Stimulated activated CD8-positive, alpha-beta memory T cell treated with anti-CD3 and anti-CD28 coated beads, Interleukin-7, amount 100 ng/mL, for 4 hours (primary cell): Measurements from ENCODE around the gene NOS2.
"Not testable (repeated sequence)": the region's sequence is repeated elsewhere in the genome, so short reads cannot be mapped to it uniquely, and the experiment has no call there.

Experiments used
- DNase-seq, 2 donors: peaks; one replicate each; pipeline ENCODE4 v3.0.0-alpha.2; 2020; ENCODE audit warnings: low read depth in 2 of 2

NOS2 gene

GRCh38 chr17:27800522-27800921 is at the start of gene NOS2:
TSS of gene NOS2 (minus strand) at chr17:27800529. CDS start at chr17:27798809, 1,720 bp downstream.
- no peak for DNase-seq

GRCh38 chr17:27849474-27850185 is 49.3 kb upstream of the NOS2 start:
- DNase-seq, result no peak

GRCh38 chr17:27848931-27849330 is 48.6 kb upstream of the NOS2 start:
- DNase-seq, result no peak

- not testable (repeated sequence) for DNase-seq
Observed at GRCh38 chr17:27846808-27847307, 46.5 kb upstream of the NOS2 start.

GRCh38 chr17:27846042-27846655 is 45.8 kb upstream of the NOS2 start:
- peak; percentile 8 to 16 for DNase-seq

- no peak for DNase-seq
Observed at GRCh38 chr17:27845264-27846041, 45.1 kb upstream of the NOS2 start.

- DNase-seq, result no peak
Observed at GRCh38 chr17:27840688-27841087, 40.4 kb upstream of the NOS2 start.

GRCh38 chr17:27840406-27840678 is 40.0 kb upstream of the NOS2 start:
- not testable (repeated sequence) for DNase-seq

GRCh38 chr17:27839571-27840405 is 39.5 kb upstream of the NOS2 start:
- DNase-seq, result not testable (repeated sequence)

GRCh38 chr17:27838607-27839006 is 38.3 kb upstream of the NOS2 start:
- not testable (repeated sequence) for DNase-seq

- not testable (repeated sequence) for DNase-seq
Observed at GRCh38 chr17:27837769-27838168, 37.4 kb upstream of the NOS2 start.

GRCh38 chr17:27836651-27837050 is 36.3 kb upstream of the NOS2 start:
- no peak for DNase-seq

- DNase-seq, result no peak
Observed at GRCh38 chr17:27834571-27834970, 34.2 kb upstream of the NOS2 start.

GRCh38 chr17:27832831-27833230 is 32.5 kb upstream of the NOS2 start:
- DNase-seq, result no peak

- not testable (repeated sequence) for DNase-seq
Observed at GRCh38 chr17:27829888-27830287, 29.6 kb upstream of the NOS2 start.

- not testable (repeated sequence) for DNase-seq
Observed at GRCh38 chr17:27829143-27829711, 28.9 kb upstream of the NOS2 start.

- no peak for DNase-seq
Observed at GRCh38 chr17:27825459-27825858, 25.1 kb upstream of the NOS2 start.

- no peak for DNase-seq
Observed at GRCh38 chr17:27824745-27825144, 24.4 kb upstream of the NOS2 start.

- no peak for DNase-seq
Observed at GRCh38 chr17:27824176-27824715, 23.9 kb upstream of the NOS2 start.

- DNase-seq, result not testable (repeated sequence)
Observed at GRCh38 chr17:27822108-27822507, 21.8 kb upstream of the NOS2 start.

- no peak for DNase-seq
Observed at GRCh38 chr17:27821318-27821717, 21.0 kb upstream of the NOS2 start.
